MCF 10A (cell line): ENCODE data around the gene ULK4. TPM values are rescaled to one million over a fixed set of nuclear protein-coding genes. Genes with fewer than 3 reads are reported as not detected.

Experiments used
- BruUV-seq: library from RNA; stranded (reverse); fragments of 400-500 nt; replicated peaks from 2 replicates; lab custom pipeline; 2021; lab: Mats Ljungman, UMichigan
- CTCF ChIA-PET: fragments of 300-600 bp; sonication (Branson Sonifier 250); formaldehyde crosslinking; extraction: SDS; loops from one replicate; lab custom pipeline; 2021; ENCODE audit warnings: antibody characterized with exemption, inconsistent platforms; lab: Yijun Ruan, JAX
- POLR2A ChIA-PET: fragments of 300-600, 350-650 bp; sonication (Branson Sonifier 250); formaldehyde crosslinking; extraction: SDS; loops from one replicate; lab custom pipeline; 2020; ENCODE audit warnings: antibody characterized with exemption, inconsistent platforms; lab: Yijun Ruan, JAX
- DNase-seq: peaks from one replicate; pipeline ENCODE4 v3.0.0-alpha.2; 2018; ENCODE audit not compliant: unreplicated experiment
- H3K27ac Mint-ChIP-seq: one replicate; pipeline ENCODE4 v1.8.0; 2022; ENCODE audit warnings: mild to moderate bottlenecking, low read depth, mixed read lengths; ENCODE audit not compliant: unreplicated experiment
- H3K27me3 Mint-ChIP-seq: one replicate; pipeline ENCODE4 v1.8.0; 2022; ENCODE audit warnings: mixed read lengths; ENCODE audit not compliant: insufficient read depth, unreplicated experiment
- H3K36me3 Mint-ChIP-seq: one replicate; pipeline ENCODE4 v1.8.0; 2022; ENCODE audit warnings: mild to moderate bottlenecking, moderate library complexity, mixed read lengths; ENCODE audit not compliant: insufficient read depth, unreplicated experiment
- H3K4me1 Mint-ChIP-seq: one replicate; pipeline ENCODE4 v1.8.0; 2022; ENCODE audit warnings: mixed read lengths; ENCODE audit not compliant: insufficient read depth, unreplicated experiment
- H3K4me3 Mint-ChIP-seq: one replicate; pipeline ENCODE4 v1.8.0; 2022; ENCODE audit warnings: mild to moderate bottlenecking, moderate library complexity, mixed read lengths; ENCODE audit not compliant: unreplicated experiment
- H3K9me3 Mint-ChIP-seq: one replicate; pipeline ENCODE4 v1.8.0; 2022; ENCODE audit warnings: mixed read lengths; ENCODE audit not compliant: unreplicated experiment
- intact Hi-C: fragments of 100-400 bp; cut with micrococcal nuclease; formaldehyde crosslinking; loops from 2 replicates; pipeline ENCODE4 v1.14.1; 2022
- total RNA-seq: library from RNA; stranded (reverse); gene quantifications from 2 replicates; pipeline ENCODE4 v1.2.3, GENCODE V29; 2022
- TF ChIP-seq, protein P1 (sequence below): fragments of 200-600 bp; IDR thresholded peaks from one replicate; pipeline ENCODE4 v1.8.0; 2022; ENCODE audit warnings: antibody characterized with exemption, mild to moderate bottlenecking; ENCODE audit not compliant: unreplicated experiment

ULK4 gene
- total RNA-seq, 1 experiment from 2014 or later: 7.8 TPM

DNA sequence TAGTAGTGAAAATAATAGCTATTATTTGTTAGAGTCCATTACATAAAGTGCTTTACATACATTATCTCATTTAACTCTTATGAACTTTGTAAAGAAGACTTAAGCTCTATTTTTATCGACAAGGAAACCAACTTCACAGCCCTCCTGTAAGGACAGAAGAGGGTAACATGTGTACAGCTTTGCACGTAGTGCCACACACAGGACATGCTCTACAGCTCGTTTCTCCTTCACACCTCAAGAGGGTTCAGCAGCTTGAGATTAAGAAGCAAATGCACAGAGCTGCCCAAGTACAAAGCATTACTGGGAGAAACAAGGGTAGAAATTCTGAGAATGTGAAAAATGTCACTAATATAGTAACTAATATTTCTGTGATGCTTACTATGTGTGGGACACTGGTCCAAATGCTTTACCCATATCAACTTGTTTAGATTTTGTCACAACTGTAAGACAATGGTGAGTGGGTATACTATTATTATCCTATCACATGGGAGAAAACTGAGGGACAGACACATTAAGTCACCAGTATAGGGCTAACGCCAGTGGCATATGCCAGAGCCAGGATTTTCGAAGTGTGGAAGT is 434.8 kb downstream of the ULK4 start:
- Mint-ChIP-seq H3K36me3 (peaks cover 5% of the 10 kb centered on the region), H3K27me3 (no peaks in the 10 kb centered on the region)
- no TSS peak for BruUV-seq

DNA sequence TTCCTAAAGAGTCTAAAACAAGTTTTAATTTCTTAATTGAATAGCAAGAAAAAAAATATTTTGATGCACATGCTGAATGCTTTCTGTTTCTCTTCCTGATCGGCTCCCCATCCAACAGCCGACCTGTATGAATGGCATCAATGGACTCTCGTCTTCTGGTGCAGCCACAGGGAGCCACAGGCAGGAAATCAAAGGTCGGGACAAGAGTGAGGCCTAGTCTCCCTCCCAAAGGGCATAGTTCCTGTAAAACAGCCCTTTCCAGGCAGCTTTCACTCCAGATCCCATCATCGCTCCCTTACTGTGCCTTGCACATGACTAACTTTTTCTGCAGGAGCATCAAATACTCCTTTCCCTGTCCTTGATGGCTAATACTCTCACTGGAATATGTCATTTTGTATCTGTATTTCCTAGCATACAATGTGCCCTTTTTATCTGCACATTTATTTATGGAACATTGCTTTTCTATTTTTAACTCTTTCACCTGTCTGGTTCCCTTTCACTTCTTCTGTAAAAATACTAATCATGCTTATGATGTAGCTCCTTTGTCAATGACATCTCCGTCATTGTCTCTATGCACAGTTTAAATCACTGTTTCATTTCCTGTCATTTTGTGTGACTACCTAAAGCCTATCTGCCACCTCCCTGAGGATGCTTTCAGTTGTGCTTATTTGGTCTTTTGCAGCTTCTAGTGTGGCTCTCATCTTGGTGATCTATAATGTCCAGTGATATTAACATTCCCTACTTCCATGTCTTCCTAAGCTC is 436.4 kb downstream of the ULK4 start:
- POLR2A ChIA-PET: interaction anchor here (1.0 kb wide), 1 partner anchor 17 kb away, joined by 3 read pairs; no protein-coding TSS in a partner anchor
- Mint-ChIP-seq H3K27ac (no peak overlapping the region), H3K4me1 (no peaks in the 10 kb centered on the region), H3K4me3 (no peak overlapping the region), H3K9me3 (no peaks in the 10 kb centered on the region), H3K27me3 (no peaks in the 10 kb centered on the region), H3K36me3 (peaks cover 5% of the 10 kb centered on the region)
- no peak for DNase-seq
- intact Hi-C loops: no loop called here
- BruUV-seq: no TSS peak
- TF ChIP-seq, protein P1, sequence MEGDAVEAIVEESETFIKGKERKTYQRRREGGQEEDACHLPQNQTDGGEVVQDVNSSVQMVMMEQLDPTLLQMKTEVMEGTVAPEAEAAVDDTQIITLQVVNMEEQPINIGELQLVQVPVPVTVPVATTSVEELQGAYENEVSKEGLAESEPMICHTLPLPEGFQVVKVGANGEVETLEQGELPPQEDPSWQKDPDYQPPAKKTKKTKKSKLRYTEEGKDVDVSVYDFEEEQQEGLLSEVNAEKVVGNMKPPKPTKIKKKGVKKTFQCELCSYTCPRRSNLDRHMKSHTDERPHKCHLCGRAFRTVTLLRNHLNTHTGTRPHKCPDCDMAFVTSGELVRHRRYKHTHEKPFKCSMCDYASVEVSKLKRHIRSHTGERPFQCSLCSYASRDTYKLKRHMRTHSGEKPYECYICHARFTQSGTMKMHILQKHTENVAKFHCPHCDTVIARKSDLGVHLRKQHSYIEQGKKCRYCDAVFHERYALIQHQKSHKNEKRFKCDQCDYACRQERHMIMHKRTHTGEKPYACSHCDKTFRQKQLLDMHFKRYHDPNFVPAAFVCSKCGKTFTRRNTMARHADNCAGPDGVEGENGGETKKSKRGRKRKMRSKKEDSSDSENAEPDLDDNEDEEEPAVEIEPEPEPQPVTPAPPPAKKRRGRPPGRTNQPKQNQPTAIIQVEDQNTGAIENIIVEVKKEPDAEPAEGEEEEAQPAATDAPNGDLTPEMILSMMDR: no peak
- CTCF ChIA-PET: no interaction called here

More for the DNA sequence above, 434.8 kb downstream of the ULK4 start:
- TF ChIP-seq, protein P1: no peak
- intact Hi-C loops: no loop called here
- H3K4me3 Mint-ChIP-seq: no peak overlapping the region
- H3K4me1 Mint-ChIP-seq: no peaks in the 10 kb centered on the region
- ChIA-PET CTCF (no interaction called here), POLR2A (no interaction called here)
- no peak overlapping the region for H3K27ac Mint-ChIP-seq
- DNase-seq: no peak
- no peaks in the 10 kb centered on the region for H3K9me3 Mint-ChIP-seq

GRCh38 chr3:41523897-41524296 is 438.0 kb downstream of the ULK4 start:
- TF ChIP-seq, protein P1: no peak
- intact Hi-C loops: no loop called here
- no TSS peak for BruUV-seq
- H3K27me3 Mint-ChIP-seq: no peaks in the 10 kb centered on the region
- no peaks in the 10 kb centered on the region for H3K4me1 Mint-ChIP-seq
- H3K4me3 Mint-ChIP-seq: no peak overlapping the region
- no peak for DNase-seq
- H3K27ac Mint-ChIP-seq: no peak overlapping the region
- H3K36me3 Mint-ChIP-seq: peaks cover 5% of the 10 kb centered on the region
- POLR2A ChIA-PET: no interaction called here
- CTCF ChIA-PET: interaction anchor here (0.6 kb wide), 2 partner anchors 706 to 982 kb away, joined by 3 read pairs; no protein-coding TSS in a partner anchor
- H3K9me3 Mint-ChIP-seq: no peaks in the 10 kb centered on the region

- TF ChIP-seq, protein P1: no peak
- peaks cover 5% of the 10 kb centered on the region for H3K36me3 Mint-ChIP-seq
- intact Hi-C loops: no loop called here
- H3K4me1 Mint-ChIP-seq: no peaks in the 10 kb centered on the region
- no TSS peak for BruUV-seq
- CTCF ChIA-PET: no interaction called here
- POLR2A ChIA-PET: no interaction called here
- DNase-seq: no peak
- H3K27me3 Mint-ChIP-seq: no peaks in the 10 kb centered on the region
- H3K4me3 Mint-ChIP-seq: no peak overlapping the region
- H3K27ac Mint-ChIP-seq: no peak overlapping the region
- H3K9me3 Mint-ChIP-seq: no peaks in the 10 kb centered on the region
Measured at GRCh38 chr3:41522612-41523011, 439.3 kb downstream of the ULK4 start.
